GM12872 (cell line): ENCODE results near the gene RYR3.

Experiments
- TF ChIP-seq, protein P1 (sequence below): IDR thresholded peaks from 3 replicates; pipeline ENCODE4 v1.5.1; 2011; ENCODE audit warnings: low read depth, mild to moderate bottlenecking, low read length, moderate library complexity; ENCODE audit not compliant: insufficient read depth

RYR3 gene

DNA sequence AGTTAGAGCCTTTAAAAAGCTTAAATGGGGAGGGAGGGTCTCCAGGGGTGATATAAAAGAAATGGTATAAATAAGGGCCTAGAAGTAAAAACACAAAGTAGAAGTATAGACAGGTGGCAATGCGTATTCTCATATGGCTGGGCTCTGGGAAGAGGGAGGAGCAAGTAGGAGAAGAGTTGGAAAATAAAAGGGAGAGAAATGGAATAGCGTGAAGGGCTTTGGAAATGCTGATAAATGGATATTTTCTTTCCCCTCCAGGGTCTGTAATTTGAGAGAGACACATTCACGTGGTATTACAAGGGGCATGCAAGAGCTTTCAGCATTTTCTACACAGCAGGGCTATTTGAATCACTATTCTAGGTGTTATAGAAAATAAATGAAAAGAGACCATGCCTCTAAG, 313.7 kb downstream of the RYR3 start:
- TF ChIP-seq, protein P1, sequence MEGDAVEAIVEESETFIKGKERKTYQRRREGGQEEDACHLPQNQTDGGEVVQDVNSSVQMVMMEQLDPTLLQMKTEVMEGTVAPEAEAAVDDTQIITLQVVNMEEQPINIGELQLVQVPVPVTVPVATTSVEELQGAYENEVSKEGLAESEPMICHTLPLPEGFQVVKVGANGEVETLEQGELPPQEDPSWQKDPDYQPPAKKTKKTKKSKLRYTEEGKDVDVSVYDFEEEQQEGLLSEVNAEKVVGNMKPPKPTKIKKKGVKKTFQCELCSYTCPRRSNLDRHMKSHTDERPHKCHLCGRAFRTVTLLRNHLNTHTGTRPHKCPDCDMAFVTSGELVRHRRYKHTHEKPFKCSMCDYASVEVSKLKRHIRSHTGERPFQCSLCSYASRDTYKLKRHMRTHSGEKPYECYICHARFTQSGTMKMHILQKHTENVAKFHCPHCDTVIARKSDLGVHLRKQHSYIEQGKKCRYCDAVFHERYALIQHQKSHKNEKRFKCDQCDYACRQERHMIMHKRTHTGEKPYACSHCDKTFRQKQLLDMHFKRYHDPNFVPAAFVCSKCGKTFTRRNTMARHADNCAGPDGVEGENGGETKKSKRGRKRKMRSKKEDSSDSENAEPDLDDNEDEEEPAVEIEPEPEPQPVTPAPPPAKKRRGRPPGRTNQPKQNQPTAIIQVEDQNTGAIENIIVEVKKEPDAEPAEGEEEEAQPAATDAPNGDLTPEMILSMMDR = no peak

DNA sequence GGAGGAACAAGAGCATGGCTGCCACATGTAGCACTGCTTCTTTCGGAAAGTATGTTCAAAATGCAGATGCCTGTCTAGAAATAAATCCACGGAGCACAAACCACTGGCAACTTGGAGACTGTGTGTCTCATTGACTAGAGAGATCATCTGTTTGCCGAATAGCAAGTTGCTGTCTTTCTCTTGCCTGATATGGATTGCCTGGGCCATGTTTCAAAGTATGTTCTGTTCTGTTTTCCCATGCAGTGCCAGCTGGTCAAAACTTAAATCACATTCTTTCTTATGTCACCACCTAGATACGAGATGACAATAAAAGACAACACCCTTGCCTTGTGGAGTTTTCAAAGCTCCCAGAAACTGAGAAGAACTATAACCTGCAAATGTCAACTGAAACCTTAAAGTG, 318.9 kb downstream of the RYR3 start:
- TF ChIP-seq, protein P1 = no peak

DNA sequence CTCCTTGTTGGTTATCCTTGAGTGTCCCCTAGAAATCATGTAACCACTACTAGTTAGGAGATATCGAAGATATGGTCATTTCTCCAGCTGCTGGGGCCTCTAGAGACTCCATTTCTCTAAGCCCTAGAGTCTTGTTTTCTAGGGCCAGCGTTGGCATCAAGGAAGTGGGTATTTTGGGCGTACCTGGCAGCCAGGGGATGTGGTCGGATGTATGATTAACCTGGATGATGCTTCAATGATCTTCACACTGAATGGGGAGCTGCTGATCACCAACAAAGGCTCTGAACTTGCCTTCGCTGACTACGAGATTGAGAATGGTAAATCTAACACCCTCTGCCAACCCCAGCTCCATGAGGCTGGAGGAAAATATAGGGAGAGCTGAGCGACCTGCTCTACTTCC, 325.5 kb downstream of the RYR3 start:
- TF ChIP-seq, protein P1 = no peak

DNA sequence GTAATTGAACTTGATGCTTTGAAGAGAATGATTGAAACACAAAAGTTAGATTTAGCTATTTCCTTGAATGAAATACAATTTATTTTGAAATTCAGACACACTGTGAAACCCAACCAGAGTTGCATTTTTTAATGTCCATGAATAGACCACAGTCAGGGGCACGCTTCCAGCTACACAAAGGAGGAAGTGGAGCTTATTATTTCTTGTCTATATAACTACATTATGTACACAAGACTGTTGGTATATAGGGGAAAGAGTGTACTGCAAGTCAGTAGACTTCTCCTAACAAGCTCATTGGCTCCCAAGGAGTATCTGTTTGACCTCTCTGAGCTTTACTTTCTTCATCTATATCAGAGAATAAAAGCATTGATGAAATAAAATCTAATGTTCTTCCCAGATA, 326.2 kb downstream of the RYR3 start:
- TF ChIP-seq, protein P1 = no peak

DNA sequence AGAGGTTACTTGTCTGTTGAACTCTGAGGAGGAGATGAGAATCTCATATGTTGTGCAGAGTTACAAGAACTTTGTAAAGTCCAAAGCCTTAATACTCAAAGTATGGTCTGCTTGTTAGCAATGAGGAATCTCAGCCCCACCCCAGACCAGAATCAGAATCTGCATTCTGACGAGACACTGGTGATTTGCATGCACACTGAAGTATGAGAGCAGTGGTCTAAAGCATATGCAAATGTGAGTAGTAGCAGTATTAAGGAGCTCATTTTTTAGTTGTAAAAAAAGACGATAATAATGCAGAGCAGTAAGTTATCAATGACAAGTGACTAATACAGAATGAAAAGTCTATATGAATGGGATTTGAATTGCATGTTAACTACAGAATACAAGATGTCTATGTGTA, 327.7 kb downstream of the RYR3 start:
- TF ChIP-seq, protein P1 = no peak

DNA sequence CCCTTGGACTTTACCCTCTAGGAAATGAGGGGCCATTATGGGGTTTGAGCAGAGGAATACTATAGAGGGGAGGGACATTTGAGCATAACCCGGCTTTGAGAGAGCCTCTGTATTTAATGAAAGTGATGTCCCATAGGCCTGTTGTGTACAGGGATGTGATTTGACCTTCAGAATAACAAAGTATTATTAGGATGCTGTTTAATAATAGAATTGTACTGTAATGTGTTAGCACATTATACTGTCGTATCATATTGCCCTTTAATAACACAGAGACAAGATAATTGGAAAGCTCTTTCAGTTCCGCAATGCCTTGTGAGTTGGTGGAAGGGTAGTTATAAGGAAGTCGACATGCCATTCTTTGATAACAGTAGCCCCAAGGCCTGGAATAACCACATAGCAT, 328.3 kb downstream of the RYR3 start:
- TF ChIP-seq, protein P1 = no peak

DNA sequence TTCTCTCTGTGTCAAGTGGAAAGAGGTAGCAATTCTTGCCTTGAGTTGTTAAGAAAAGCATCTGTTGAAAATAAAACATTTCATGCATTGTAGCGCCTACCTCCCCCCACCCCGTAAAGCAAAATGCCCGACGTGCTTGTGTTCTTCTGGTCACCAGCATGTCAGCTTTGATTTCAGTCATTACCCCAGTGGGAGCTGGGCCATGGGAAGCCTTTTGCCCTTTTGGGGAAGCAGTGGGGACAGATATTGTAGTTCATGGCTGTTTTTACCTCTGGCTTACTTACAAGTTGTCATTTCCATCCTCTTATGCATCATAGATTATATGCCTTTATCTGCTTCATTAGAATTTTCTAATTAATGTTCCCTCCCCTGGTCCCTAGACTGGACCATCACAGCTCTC, 328.7 kb downstream of the RYR3 start:
- TF ChIP-seq, protein P1 = no peak

DNA sequence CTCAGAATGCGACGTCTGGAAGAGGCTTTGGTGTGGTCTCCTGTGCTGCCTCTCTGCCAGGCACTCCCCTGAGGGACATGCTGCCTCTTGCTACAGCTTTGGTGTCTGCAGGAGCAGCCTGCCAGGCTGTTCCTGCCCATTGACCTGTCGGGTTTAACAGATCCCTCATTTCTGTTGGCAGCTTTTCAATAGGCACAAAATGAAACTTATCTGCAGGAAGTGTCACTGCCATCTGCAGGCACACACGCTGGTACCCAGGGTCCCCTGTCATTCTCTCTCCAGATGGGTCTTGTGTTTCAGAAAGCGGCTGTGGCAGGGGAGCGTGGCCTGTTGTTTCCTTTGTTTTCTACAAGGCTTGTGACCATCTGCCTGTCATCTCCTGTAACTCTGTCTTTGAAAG, 329.2 kb downstream of the RYR3 start:
- TF ChIP-seq, protein P1 = no peak
